ENCODE measurements around the gene LRRC26.
A peak's percentile ranks its signal among the peaks of the same experiment; 100 is the strongest.

The LRRC26 gene

GRCh38 chr9:137169896-137170358 lies at the start of gene LRRC26:
Gene LRRC26, minus strand, starts transcription at chr9:137170051. Its CDS starts 108 bp downstream, at chr9:137169943.
- DNase-seq (ENCODE audit: low spot score) = no peak

- peak; percentile 23 for DNase-seq (ENCODE audit: low spot score)
Observed at GRCh38 chr9:137218754-137219271, 49.0 kb upstream of the LRRC26 start.

GRCh38 chr9:137218212-137218753 lies 48.4 kb upstream of the LRRC26 start:
- DNase-seq (ENCODE audit: low spot score) = no peak

- DNase-seq (ENCODE audit: low spot score) = peak; percentile 94
Observed at GRCh38 chr9:137217276-137218211, 47.7 kb upstream of the LRRC26 start.

- no peak for DNase-seq (ENCODE audit: low spot score)
Observed at GRCh38 chr9:137216188-137216965, 46.5 kb upstream of the LRRC26 start.

- no peak for DNase-seq (ENCODE audit: low spot score)
Observed at GRCh38 chr9:137215196-137215986, 45.5 kb upstream of the LRRC26 start.

GRCh38 chr9:137214620-137215019 lies 44.8 kb upstream of the LRRC26 start:
- no peak for DNase-seq (ENCODE audit: low spot score)

- DNase-seq (ENCODE audit: low spot score) = peak; percentile 57
Observed at GRCh38 chr9:137213160-137214060, 43.6 kb upstream of the LRRC26 start.

GRCh38 chr9:137212520-137212919 lies 42.7 kb upstream of the LRRC26 start:
- no peak for DNase-seq (ENCODE audit: low spot score)

- DNase-seq (ENCODE audit: low spot score) = no peak
Observed at GRCh38 chr9:137211532-137211931, 41.7 kb upstream of the LRRC26 start.

- no peak for DNase-seq (ENCODE audit: low spot score)
Observed at GRCh38 chr9:137206602-137207001, 36.8 kb upstream of the LRRC26 start.

- DNase-seq (ENCODE audit: low spot score) = peak; percentile 99
Observed at GRCh38 chr9:137205126-137206069, 35.5 kb upstream of the LRRC26 start, which contains the start of the genes NDOR1 and TMEM203. Gene NDOR1, plus strand, starts transcription at chr9:137205700. Its CDS starts 78 bp downstream, at chr9:137205778. Gene TMEM203, minus strand, starts transcription at chr9:137205648. Its CDS starts 234 bp downstream, at chr9:137205414.

- no peak for DNase-seq (ENCODE audit: low spot score)
Observed at GRCh38 chr9:137204731-137205125, 34.9 kb upstream of the LRRC26 start.

- DNase-seq (ENCODE audit: low spot score) = no peak
Observed at GRCh38 chr9:137202966-137203365, 33.1 kb upstream of the LRRC26 start.

GRCh38 chr9:137201205-137201868 lies 31.5 kb upstream of the LRRC26 start:
- DNase-seq (ENCODE audit: low spot score) = no peak

- DNase-seq (ENCODE audit: low spot score) = peak; percentile 100
Observed at GRCh38 chr9:137200311-137201204, 30.7 kb upstream of the LRRC26 start, which contains the start of gene TPRN. Gene TPRN, minus strand, starts transcription at chr9:137200741. Its CDS starts 30 bp downstream, at chr9:137200711.

Measured in iPS-NIHi11 (cell line).